Spleen (tissue), 11 donors: ENCODE data around the gene ADAMTS18. TPM values are rescaled to one million over a fixed set of nuclear protein-coding genes. Genes with fewer than 3 reads are reported as not detected.

ENCODE experiments used
- DNase-seq: peaks from one replicate; pipeline ENCODE4 v3.0.0-alpha.2; 2020
- H3K27ac ChIP-seq, 8 donors: fragments of 200-600 bp; sonication (generic) in 7 of 8; 1 replicate in 4 of 8; 2 replicates in 4 of 8; pipeline versions ENCODE4 v1.5.0 to v1.8.0; 2016 to 2021; ENCODE audit warnings: inconsistent platforms in 4 of 8, mild to moderate bottlenecking in 4 of 8, moderate library complexity in 1 of 8
- H3K27me3 ChIP-seq, 7 donors: fragments of 200-600 bp; sonication (generic) in 6 of 7; replicated peaks in 1 of 7; 1 replicate in 4 of 7; 2 replicates in 3 of 7; pipeline versions ENCODE4 v1.5.0 to v1.8.0; 2016 to 2021; ENCODE audit warnings: inconsistent platforms in 3 of 7, mild to moderate bottlenecking in 1 of 7
- H3K36me3 ChIP-seq, 6 donors: fragments of 200-600 bp; sonication (generic) in 5 of 6; 1 replicate in 4 of 6; 2 replicates in 2 of 6; pipeline versions ENCODE4 v1.5.0 to v1.8.0; 2016 to 2021; ENCODE audit warnings: inconsistent platforms in 2 of 6
- H3K4me1 ChIP-seq, 6 donors: fragments of 200-600 bp; sonication (generic) in 5 of 6; 1 replicate in 3 of 6; 2 replicates in 3 of 6; pipeline versions ENCODE4 v1.5.0 to v1.8.0; 2016 to 2021; ENCODE audit warnings: inconsistent platforms in 3 of 6
- H3K4me3 ChIP-seq, 8 donors: fragments of 200-600 bp; sonication (generic) in 7 of 8; 1 replicate in 4 of 8; 2 replicates in 4 of 8; pipeline versions ENCODE4 v1.5.0 to v1.8.0; 2016 to 2021; ENCODE audit warnings: inconsistent platforms in 4 of 8, mild to moderate bottlenecking in 4 of 8, moderate library complexity in 2 of 8
- H3K9me3 ChIP-seq, 8 donors: fragments of 200-600 bp; sonication (generic) in 7 of 8; 1 replicate in 4 of 8; 2 replicates in 4 of 8; pipeline versions ENCODE4 v1.5.0 to v1.8.0; 2016 to 2021; ENCODE audit warnings: inconsistent platforms in 4 of 8
- POLR2A ChIP-seq, 3 donors: fragments of 450-650 bp; IDR thresholded peaks; one replicate each; pipeline ENCODE4 v1.5.1; 2017; ENCODE audit warnings: antibody characterized with exemption in 3 of 3, mild to moderate bottlenecking in 1 of 3
- POLR2AphosphoS5 ChIP-seq, 3 donors: sonication (generic); formaldehyde crosslinking; IDR thresholded peaks; one replicate each; pipeline ENCODE4 v1.5.1; 2017; ENCODE audit warnings: antibody characterized with exemption in 3 of 3
- WGBS, 5 donors: extraction: QIAGEN DNeasy Blood & Tissue Kit in 3 of 5; methylation state at CpG; one replicate each; pipeline versions ENCODE4 v1.1.5 to v1.1.7; 2013 to 2018; 5-methylcytosine and 5-hydroxymethylcytosine counted together
- intact Hi-C: fragments of 100-400 bp; cut with DNase I; formaldehyde crosslinking; loops from one replicate; pipeline ENCODE4 v1.15.0; 2023; ENCODE audit warnings: low total_unique reads
- polyA plus RNA-seq, 3 donors: library from polyadenylated mRNA; stranded (reverse); fragments of 200-250 nt; gene quantifications; one replicate each; pipeline ENCODE4 v1.2.1, GENCODE V29; 2013
- total RNA-seq, 7 donors: library from RNA; depleted of rRNA in 3 of 7; stranded (reverse); fragments of >200 nt in 3 of 7; fragmentation: NEBNext Ultra II Directional in 4 of 7; extraction: Animal tissue kit (Norgen Biotek cat#: 25700) in 4 of 7; gene quantifications; one replicate each; pipeline versions ENCODE4 v1.1.0 to v1.2.1, GENCODE V29; 2016 to 2021
- TF ChIP-seq, protein P1 (sequence below), 11 experiments: fragments of 200-600 bp in 7 of 11; fragments of 450-650 bp in 4 of 11; sonication (generic) in 4 of 11; IDR thresholded peaks in 8 of 11; conservative IDR thresholded peaks in 3 of 11; 1 replicate in 7 of 11; 2 replicates in 4 of 11; pipeline versions ENCODE4 v1.4.0 to v1.8.0; 2016 to 2021; ENCODE audit warnings: antibody characterized with exemption in 11 of 11, inconsistent platforms in 4 of 11, mild to moderate bottlenecking in 1 of 11
- donor health status: healthy with polysubstance abuse.
- donor health status: DM: no; HTN: no; CAD: no; lungs with moderate emphysema.
- donor health status: DM: no; HTN: no; CAD: no.
- donor health status: Bipolar disorder and iron deficiency.
- donor health status: healthy.
- donor health status: DM: no; HTN: no; CAD: no.
- donor health status: DM: yes; HTN: yes; CAD: no.

The ADAMTS18 gene
- total and polyA plus RNA-seq, 10 donors = not detected

DNA sequence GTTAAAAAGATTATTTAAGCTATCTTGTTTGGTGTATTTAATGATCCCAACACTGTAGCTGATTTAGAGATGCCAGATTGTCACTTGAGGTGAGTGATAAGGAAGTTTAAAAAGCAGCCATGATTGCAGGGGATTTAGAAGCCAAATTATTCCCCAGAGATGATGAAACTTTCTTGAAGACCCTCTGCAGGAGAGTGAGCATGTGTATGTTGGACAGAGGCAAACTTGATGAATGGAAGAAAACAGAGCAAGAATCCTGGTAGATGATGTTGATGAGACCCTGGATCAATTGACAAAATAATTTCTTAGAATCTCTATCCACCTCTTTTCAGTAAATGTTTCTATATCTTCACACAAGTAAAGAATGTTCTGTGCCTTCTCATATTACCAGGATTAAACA, 14.4 kb upstream of the ADAMTS18 start:
- intact Hi-C loops = no loop called here
- no peaks in the 10 kb centered on the region for H3K4me1 ChIP-seq
- TF ChIP-seq, protein P1, sequence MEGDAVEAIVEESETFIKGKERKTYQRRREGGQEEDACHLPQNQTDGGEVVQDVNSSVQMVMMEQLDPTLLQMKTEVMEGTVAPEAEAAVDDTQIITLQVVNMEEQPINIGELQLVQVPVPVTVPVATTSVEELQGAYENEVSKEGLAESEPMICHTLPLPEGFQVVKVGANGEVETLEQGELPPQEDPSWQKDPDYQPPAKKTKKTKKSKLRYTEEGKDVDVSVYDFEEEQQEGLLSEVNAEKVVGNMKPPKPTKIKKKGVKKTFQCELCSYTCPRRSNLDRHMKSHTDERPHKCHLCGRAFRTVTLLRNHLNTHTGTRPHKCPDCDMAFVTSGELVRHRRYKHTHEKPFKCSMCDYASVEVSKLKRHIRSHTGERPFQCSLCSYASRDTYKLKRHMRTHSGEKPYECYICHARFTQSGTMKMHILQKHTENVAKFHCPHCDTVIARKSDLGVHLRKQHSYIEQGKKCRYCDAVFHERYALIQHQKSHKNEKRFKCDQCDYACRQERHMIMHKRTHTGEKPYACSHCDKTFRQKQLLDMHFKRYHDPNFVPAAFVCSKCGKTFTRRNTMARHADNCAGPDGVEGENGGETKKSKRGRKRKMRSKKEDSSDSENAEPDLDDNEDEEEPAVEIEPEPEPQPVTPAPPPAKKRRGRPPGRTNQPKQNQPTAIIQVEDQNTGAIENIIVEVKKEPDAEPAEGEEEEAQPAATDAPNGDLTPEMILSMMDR (IDR thresholded peaks at IDR 0.05 in 8 of 11, conservative IDR thresholded peaks at IDR 0.05 in 3 of 11) = no peak
- TF ChIP-seq POLR2AphosphoS5 (IDR thresholded peaks at IDR 0.05) (no peak), POLR2A (IDR thresholded peaks at IDR 0.05) (no peak)
- peaks cover 0 to 8% (median 0%) of the 10 kb centered on the region in 7 donors for H3K27me3 ChIP-seq
- no peaks in the 10 kb centered on the region for H3K9me3 ChIP-seq
- DNase-seq = no peak
- H3K4me3 ChIP-seq = no peak overlapping the region
- H3K27ac ChIP-seq = no peak overlapping the region
- H3K36me3 ChIP-seq = no peaks in the 10 kb centered on the region

DNA sequence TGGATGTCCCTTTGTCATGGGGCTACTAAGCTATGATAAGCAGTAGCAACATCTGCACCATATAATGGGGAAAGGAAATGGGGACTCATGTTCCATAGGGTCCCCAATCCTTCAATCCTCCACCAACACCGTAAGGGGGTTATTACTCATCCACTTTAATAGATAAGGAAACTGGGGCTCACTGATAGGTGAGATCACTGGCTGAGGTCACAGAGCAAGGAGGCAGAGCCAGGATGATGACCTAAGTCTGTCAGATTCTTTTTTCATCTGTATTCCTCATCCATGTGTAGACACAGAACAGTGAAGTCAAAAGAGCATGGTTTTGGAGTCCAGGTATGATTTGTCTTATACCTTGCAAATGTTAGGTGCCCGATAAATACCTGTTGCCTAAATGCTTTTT, 10.5 kb upstream of the ADAMTS18 start:
- no peak for DNase-seq
- no peaks in the 10 kb centered on the region for H3K36me3 ChIP-seq
- no peaks in the 10 kb centered on the region for H3K4me1 ChIP-seq
- peaks cover 0 to 26% (median 0%) of the 10 kb centered on the region in 7 donors for H3K27me3 ChIP-seq
- no peaks in the 10 kb centered on the region for H3K9me3 ChIP-seq
- H3K27ac ChIP-seq = no peak overlapping the region
- TF ChIP-seq POLR2A (IDR thresholded peaks at IDR 0.05) (no peak), POLR2AphosphoS5 (IDR thresholded peaks at IDR 0.05) (no peak)
- TF ChIP-seq, protein P1 (IDR thresholded peaks at IDR 0.05 in 8 of 11, conservative IDR thresholded peaks at IDR 0.05 in 3 of 11) = no peak
- intact Hi-C loops = no loop called here
- WGBS, 5 donors = 60 to 81% (median 78%) methylated on average over 2 of the region's 2 CpGs
- H3K4me3 ChIP-seq = no peak overlapping the region

DNA sequence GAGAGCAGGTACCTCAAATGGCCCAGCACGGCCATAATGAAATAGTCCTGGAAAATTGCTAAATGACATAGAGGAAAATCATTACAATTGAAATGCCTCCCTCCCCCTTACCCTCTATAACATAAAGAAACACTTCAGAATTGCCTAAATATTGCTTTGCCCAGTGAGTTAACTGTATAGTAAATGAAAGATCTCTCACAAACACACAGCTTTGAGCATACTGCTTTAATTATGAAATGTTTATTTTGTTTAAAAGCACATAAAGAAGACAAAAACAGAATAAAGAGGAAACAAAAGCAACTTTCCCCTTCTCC, 9.3 kb upstream of the ADAMTS18 start:
- no peak overlapping the region for H3K27ac ChIP-seq
- H3K4me1 ChIP-seq = no peaks in the 10 kb centered on the region
- peaks cover 0 to 26% (median 0%) of the 10 kb centered on the region in 7 donors for H3K27me3 ChIP-seq
- no peaks in the 10 kb centered on the region for H3K36me3 ChIP-seq
- no peak for DNase-seq
- WGBS, 5 donors = 25 to 69% (median 52%) methylated on average over 1 of the region's 1 CpG
- intact Hi-C loops = no loop called here
- no peaks in the 10 kb centered on the region for H3K9me3 ChIP-seq
- TF ChIP-seq POLR2AphosphoS5 (IDR thresholded peaks at IDR 0.05) (no peak), POLR2A (IDR thresholded peaks at IDR 0.05) (no peak)
- TF ChIP-seq, protein P1 (IDR thresholded peaks at IDR 0.05 in 8 of 11, conservative IDR thresholded peaks at IDR 0.05 in 3 of 11) = no peak
- no peak overlapping the region for H3K4me3 ChIP-seq

DNA sequence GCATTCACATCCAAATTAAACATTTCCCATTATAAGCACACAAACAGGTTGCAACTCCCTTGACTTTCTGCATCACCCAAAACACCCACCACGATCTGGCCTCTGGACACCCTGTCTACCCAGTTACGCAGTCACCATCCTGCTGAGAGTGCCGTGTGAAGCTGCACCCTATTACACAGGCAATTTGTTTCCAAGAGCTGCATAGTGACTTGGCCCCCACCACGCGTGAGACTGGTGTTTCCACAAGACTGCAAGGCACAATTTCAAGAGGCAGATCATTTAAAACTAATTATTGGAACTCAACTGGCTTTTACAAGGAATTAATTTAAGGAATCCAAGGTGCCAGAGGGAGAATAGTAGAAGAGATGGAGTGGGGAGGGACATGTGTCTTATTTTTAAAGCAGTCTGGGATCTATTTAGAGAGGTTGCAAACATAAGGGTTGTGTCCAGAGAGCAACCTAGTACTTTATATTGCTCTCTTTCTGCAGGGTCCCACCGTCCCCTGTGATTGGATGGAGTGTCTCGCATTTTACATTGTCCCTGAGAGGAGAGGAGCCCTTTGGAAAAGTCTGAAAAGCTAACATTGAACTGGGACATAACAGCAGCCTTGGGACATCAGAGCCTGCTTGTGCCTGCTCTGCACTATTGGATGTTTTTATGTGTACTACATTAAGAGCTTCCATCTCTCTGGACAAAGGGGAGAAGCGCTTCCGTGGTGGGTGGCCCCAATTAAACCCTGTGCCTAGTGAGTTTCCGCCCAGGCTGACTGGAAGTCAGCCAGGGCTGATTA, 8.7 kb upstream of the ADAMTS18 start:
- DNase-seq = no peak
- Histone ChIP-seq H3K4me3 (no peak overlapping the region), H3K27me3 (peaks cover 0 to 26% (median 0%) of the 10 kb centered on the region in 7 donors), H3K27ac (no peak overlapping the region), H3K9me3 (no peaks in the 10 kb centered on the region), H3K36me3 (no peaks in the 10 kb centered on the region), H3K4me1 (no peaks in the 10 kb centered on the region)
- TF ChIP-seq POLR2AphosphoS5 (IDR thresholded peaks at IDR 0.05) (no peak), POLR2A (IDR thresholded peaks at IDR 0.05) (no peak)
- TF ChIP-seq, protein P1 (IDR thresholded peaks at IDR 0.05 in 8 of 11, conservative IDR thresholded peaks at IDR 0.05 in 3 of 11) = no peak
- 69 to 80% (median 73%) methylated on average over 10 of the region's 10 CpGs for WGBS, 5 donors
- intact Hi-C loops = no loop called here
